H9 (cell line): Measurements from ENCODE around the gene LARP4B. TPM values are rescaled to one million over a fixed set of nuclear protein-coding genes. Genes with fewer than 3 reads are reported as not detected.

Experiments used
- DNase-seq: peaks from one replicate; pipeline ENCODE4 v3.0.0-alpha.2; 2017
- H2AFZ ChIP-seq: one replicate; pipeline ENCODE4 v1.6.1; 2013; ENCODE audit warnings: mild to moderate bottlenecking, low read length, control low read depth, moderate library complexity
- H2AK5ac ChIP-seq: 2 replicates; pipeline ENCODE4 v1.6.1; 2013; ENCODE audit warnings: low read length, control low read depth, mixed read lengths; ENCODE audit not compliant: insufficient read length
- H2BK120ac ChIP-seq: one replicate; pipeline ENCODE4 v1.6.1; 2013; ENCODE audit warnings: low read depth, mild to moderate bottlenecking, low read length, control low read depth, inconsistent platforms; ENCODE audit not compliant: poor library complexity, severe bottlenecking
- H2BK12ac ChIP-seq: 2 replicates; pipeline ENCODE4 v1.6.1; 2013; ENCODE audit warnings: low read length, control low read depth, mixed read lengths, low read depth; ENCODE audit not compliant: insufficient read length
- H2BK15ac ChIP-seq: 2 replicates; pipeline ENCODE4 v1.6.1; 2013; ENCODE audit warnings: low read depth, low read length, control low read depth
- H2BK20ac ChIP-seq: one replicate; pipeline ENCODE4 v1.6.1; 2013; ENCODE audit warnings: low read depth, mild to moderate bottlenecking, low read length, control low read depth, inconsistent platforms; ENCODE audit not compliant: poor library complexity, severe bottlenecking
- H2BK5ac ChIP-seq: 2 replicates; pipeline ENCODE4 v1.6.1; 2013; ENCODE audit warnings: low read length, control low read depth, mixed read lengths; ENCODE audit not compliant: insufficient read length
- H3K14ac ChIP-seq: 2 replicates; pipeline ENCODE4 v1.6.1; 2013; ENCODE audit warnings: low read length, control low read depth; ENCODE audit not compliant: insufficient read depth
- H3K18ac ChIP-seq: 2 replicates; pipeline ENCODE4 v1.6.1; 2013; ENCODE audit warnings: low read depth, mild to moderate bottlenecking, mixed read lengths, low read length, control low read depth; ENCODE audit not compliant: insufficient read length
- H3K23ac ChIP-seq: 2 replicates; pipeline ENCODE4 v1.6.1; 2013; ENCODE audit warnings: low read length, control low read depth, mixed read lengths, low read depth; ENCODE audit not compliant: insufficient read length
- H3K23me2 ChIP-seq: 2 replicates; pipeline ENCODE4 v1.6.1; 2013; ENCODE audit warnings: low read depth, mild to moderate bottlenecking, mixed read lengths, low read length, control low read depth; ENCODE audit not compliant: insufficient read length, poor library complexity, severe bottlenecking
- H3K27ac ChIP-seq: 2 replicates; pipeline ENCODE4 v1.5.1; 2013; ENCODE audit warnings: low read length, control low read depth, mixed read lengths, low read depth; ENCODE audit not compliant: insufficient read length
- H3K27me3 ChIP-seq: 2 replicates; pipeline ENCODE4 v1.6.1; 2013; ENCODE audit warnings: low read length, control low read depth, inconsistent platforms; ENCODE audit not compliant: insufficient read depth
- H3K4ac ChIP-seq: 2 replicates; pipeline ENCODE4 v1.6.1; 2013; ENCODE audit warnings: low read depth, mild to moderate bottlenecking, control low read depth, inconsistent platforms, low read length, moderate library complexity
- H3K4me1 ChIP-seq: 2 replicates; pipeline ENCODE4 v1.6.1; 2013; ENCODE audit warnings: low read length, control low read depth, inconsistent platforms; ENCODE audit not compliant: insufficient read depth
- H3K4me2 ChIP-seq: 2 replicates; pipeline ENCODE4 v1.6.1; 2013; ENCODE audit warnings: low read length, control low read depth, mixed read lengths; ENCODE audit not compliant: insufficient read length, insufficient read depth
- H3K56ac ChIP-seq: 2 replicates; pipeline ENCODE4 v1.6.1; 2013; ENCODE audit warnings: low read depth, mild to moderate bottlenecking, mixed read lengths, low read length, control low read depth; ENCODE audit not compliant: insufficient read length
- H3K79me1 ChIP-seq: 2 replicates; pipeline ENCODE4 v1.6.1; 2013; ENCODE audit warnings: low read depth, mild to moderate bottlenecking, moderate library complexity, low read length, control low read depth, inconsistent platforms; ENCODE audit not compliant: insufficient read depth, poor library complexity, severe bottlenecking
- H3K79me2 ChIP-seq: 2 replicates; pipeline ENCODE4 v1.6.1; 2013; ENCODE audit warnings: low read length, control low read depth, inconsistent platforms; ENCODE audit not compliant: insufficient read depth
- H3K9ac ChIP-seq: 2 replicates; pipeline ENCODE4 v1.6.1; 2013; ENCODE audit warnings: low read length, control low read depth, mixed read lengths; ENCODE audit not compliant: insufficient read length; ENCODE audit errors: extremely low read depth
- H3K9me3 ChIP-seq: one replicate; pipeline ENCODE4 v1.6.1; 2013; ENCODE audit warnings: low read depth, low read length, inconsistent platforms; ENCODE audit not compliant: control insufficient read depth
- H3T11ph ChIP-seq: one replicate; pipeline ENCODE4 v1.6.1; 2013; ENCODE audit warnings: mild to moderate bottlenecking, low read length, control low read depth, inconsistent platforms
- H4K20me1 ChIP-seq: one replicate; pipeline ENCODE4 v1.6.1; 2013; ENCODE audit not compliant: control insufficient read depth, insufficient read length, insufficient read depth
- H4K5ac ChIP-seq: 2 replicates; pipeline ENCODE4 v1.6.1; 2013; ENCODE audit warnings: low read depth, mild to moderate bottlenecking, mixed read lengths, low read length, control low read depth; ENCODE audit not compliant: insufficient read length
- H4K8ac ChIP-seq: replicated peaks from 2 replicates; pipeline ENCODE4 v1.6.1; 2013; ENCODE audit warnings: low read length, control low read depth, mixed read lengths, low read depth; ENCODE audit not compliant: insufficient read length
- H4K91ac ChIP-seq: 2 replicates; pipeline ENCODE4 v1.6.1; 2013; ENCODE audit warnings: low read depth, mild to moderate bottlenecking, moderate library complexity, mixed read lengths, low read length, control low read depth; ENCODE audit not compliant: insufficient read length
- H3K27ac Mint-ChIP-seq, 3 experiments: 2 replicates in 2 of 3; 3 replicates in 1 of 3; pipeline ENCODE4 v1.8.0; 2020 to 2021; ENCODE audit warnings: mixed read lengths in 3 of 3, mild to moderate bottlenecking in 1 of 3, moderate library complexity in 1 of 3
- H3K27me3 Mint-ChIP-seq: 2 replicates; pipeline ENCODE4 v1.8.0; 2021; ENCODE audit warnings: low read depth, mild to moderate bottlenecking, moderate library complexity, mixed read lengths
- H3K36me3 Mint-ChIP-seq, 3 experiments: 2 replicates in 2 of 3; 3 replicates in 1 of 3; pipeline ENCODE4 v1.8.0; 2020 to 2021; ENCODE audit warnings: low read depth in 3 of 3, mixed read lengths in 3 of 3; ENCODE audit not compliant: insufficient read depth in 1 of 3
- H3K4me1 Mint-ChIP-seq, 2 experiments: 2 replicates each; pipeline ENCODE4 v1.8.0; 2020; ENCODE audit warnings: mixed read lengths in 2 of 2
- H3K4me3 Mint-ChIP-seq, 2 experiments: 2 replicates in 1 of 2; 3 replicates in 1 of 2; pipeline ENCODE4 v1.8.0; 2020 to 2021; ENCODE audit warnings: mild to moderate bottlenecking in 2 of 2, mixed read lengths in 2 of 2, moderate library complexity in 1 of 2
- H3K9me3 Mint-ChIP-seq, 2 experiments: 2 replicates in 1 of 2; 3 replicates in 1 of 2; pipeline ENCODE4 v1.8.0; 2020; ENCODE audit warnings: mild to moderate bottlenecking in 2 of 2, mixed read lengths in 2 of 2, moderate library complexity in 1 of 2
- CTCF ChIP-seq: fragments of 200-600 bp; sonication (generic); conservative IDR thresholded peaks from 3 replicates; pipeline ENCODE4 v1.8.0; 2021; ENCODE audit warnings: antibody characterized with exemption, mild to moderate bottlenecking
- WGBS: extraction: QIAGEN DNeasy Blood & Tissue Kit; methylation state at CpG from one replicate; pipeline ENCODE4 v1.1.7; 2013; ENCODE audit warnings: missing lambda C conversion rate, low lambda C conversion rate, mixed read lengths; ENCODE audit not compliant: insufficient read length; ENCODE audit errors: extremely low coverage; 5-methylcytosine and 5-hydroxymethylcytosine counted together
- total RNA-seq: library from RNA; stranded (reverse); gene quantifications from 2 replicates; pipeline ENCODE4 v1.2.1, GENCODE V29; 2021

LARP4B gene
- total RNA-seq, 1 experiment from 2014 or later: 88.9 TPM

GRCh38 chr10:916716-917415 is 14.6 kb downstream of the LARP4B start:
- no peak overlapping the region for H2BK15ac ChIP-seq
- peaks cover 0 to 3% of the 10 kb centered on the region in 2 experiments; a peak in 1 of 4 replicates for H3K4me1 Mint-ChIP-seq
- no peak overlapping the region for H3K4me2 ChIP-seq
- no peak overlapping the region for H3K18ac ChIP-seq
- no peak overlapping the region for H3K23ac ChIP-seq
- no peaks in the 10 kb centered on the region for H4K20me1 ChIP-seq
- DNase-seq: no peak
- H3K9me3 Mint-ChIP-seq: no peaks in the 10 kb centered on the region
- no peaks in the 10 kb centered on the region for H3K9me3 ChIP-seq
- no peak overlapping the region for H2AFZ ChIP-seq
- no CpG with 5 or more reads among the region's 7 CpGs for WGBS
- peaks cover 40% of the 10 kb centered on the region; the same call in 1 of the 2 replicates for H3K79me2 ChIP-seq
- no peak overlapping the region for H4K8ac ChIP-seq
- no peak overlapping the region for H3K14ac ChIP-seq
- H2BK20ac ChIP-seq: no peak overlapping the region
- no peak overlapping the region for H3T11ph ChIP-seq
- H3K27me3 ChIP-seq: no peaks in the 10 kb centered on the region
- no peak overlapping the region for H3K4me3 Mint-ChIP-seq
- H3K27ac ChIP-seq: no peak overlapping the region
- no peak overlapping the region for H4K91ac ChIP-seq
- TF ChIP-seq CTCF: no peak
- no peak overlapping the region for H3K9ac ChIP-seq
- H3K4ac ChIP-seq: no peak overlapping the region
- H3K23me2 ChIP-seq: no peaks in the 10 kb centered on the region
- peaks cover 9% of the 10 kb centered on the region for H3K79me1 ChIP-seq
- no peaks in the 10 kb centered on the region for H3K27me3 Mint-ChIP-seq
- no peaks in the 10 kb centered on the region for H3K4me1 ChIP-seq
- H3K56ac ChIP-seq: no peak overlapping the region
- H2BK5ac ChIP-seq: no peak overlapping the region
- no peak overlapping the region for H2BK12ac ChIP-seq
- no peak overlapping the region for H2AK5ac ChIP-seq
- peaks cover 2 to 20% (median 14%) of the 10 kb centered on the region in 3 experiments; a peak in 5 of 7 replicates for H3K36me3 Mint-ChIP-seq
- H3K27ac Mint-ChIP-seq: no peak overlapping the region
- H2BK120ac ChIP-seq: no peak overlapping the region
- no peak overlapping the region for H4K5ac ChIP-seq
